ENCODE data around the gene MOV10.
"Not testable (repeated sequence)": the region's sequence is repeated elsewhere in the genome, so short reads cannot be mapped to it uniquely, and the experiment has no call there.

The MOV10 gene

DNA sequence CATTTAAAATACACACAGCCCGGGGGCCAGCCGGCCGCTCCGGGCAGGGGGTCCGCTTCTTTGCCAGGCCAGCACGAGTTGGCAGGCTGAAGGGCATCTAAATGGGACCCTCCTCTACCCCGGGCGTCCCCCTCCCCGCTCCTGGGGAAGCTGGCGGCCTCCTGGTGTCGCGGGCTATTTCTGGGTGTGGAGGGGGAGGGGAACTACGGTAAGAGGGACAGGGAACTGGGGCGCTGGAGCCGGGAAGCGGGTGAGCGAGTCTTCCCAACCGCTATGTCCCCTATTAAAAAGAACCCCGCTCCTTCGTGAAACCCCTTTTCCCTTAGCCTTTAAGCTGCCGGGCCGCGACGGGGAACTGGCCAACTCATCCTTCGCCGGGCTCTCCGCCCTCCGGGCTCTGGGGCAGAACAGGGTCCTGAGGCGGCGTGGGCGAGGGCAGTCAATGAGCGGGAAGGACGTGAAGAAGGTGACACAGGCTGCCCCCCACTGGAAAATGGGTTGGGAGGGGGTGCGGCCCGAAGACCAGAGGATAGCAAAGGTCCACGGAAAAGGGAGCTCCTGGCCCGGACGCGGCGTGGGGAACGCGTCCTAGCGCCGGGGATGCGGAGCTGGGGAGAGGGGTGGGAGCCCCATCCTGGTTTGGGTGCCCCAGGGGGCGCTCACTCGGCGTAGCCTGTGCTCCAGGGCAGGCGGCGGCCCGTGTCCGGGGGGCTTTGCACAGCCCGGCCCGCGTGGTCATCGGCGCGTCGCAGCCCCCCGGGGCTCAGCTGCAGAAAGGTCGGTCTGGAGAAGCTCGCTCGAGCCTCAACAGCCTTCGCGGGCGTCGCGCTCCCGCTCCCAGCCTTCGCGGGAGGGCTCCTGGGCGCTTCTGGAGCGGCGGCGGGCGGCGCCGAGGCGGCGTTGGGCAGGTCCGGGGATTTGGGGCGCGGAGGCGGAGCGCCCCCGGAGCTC lies 40.1 kb downstream of the MOV10 start:
- DNase-seq: no peak

DNA sequence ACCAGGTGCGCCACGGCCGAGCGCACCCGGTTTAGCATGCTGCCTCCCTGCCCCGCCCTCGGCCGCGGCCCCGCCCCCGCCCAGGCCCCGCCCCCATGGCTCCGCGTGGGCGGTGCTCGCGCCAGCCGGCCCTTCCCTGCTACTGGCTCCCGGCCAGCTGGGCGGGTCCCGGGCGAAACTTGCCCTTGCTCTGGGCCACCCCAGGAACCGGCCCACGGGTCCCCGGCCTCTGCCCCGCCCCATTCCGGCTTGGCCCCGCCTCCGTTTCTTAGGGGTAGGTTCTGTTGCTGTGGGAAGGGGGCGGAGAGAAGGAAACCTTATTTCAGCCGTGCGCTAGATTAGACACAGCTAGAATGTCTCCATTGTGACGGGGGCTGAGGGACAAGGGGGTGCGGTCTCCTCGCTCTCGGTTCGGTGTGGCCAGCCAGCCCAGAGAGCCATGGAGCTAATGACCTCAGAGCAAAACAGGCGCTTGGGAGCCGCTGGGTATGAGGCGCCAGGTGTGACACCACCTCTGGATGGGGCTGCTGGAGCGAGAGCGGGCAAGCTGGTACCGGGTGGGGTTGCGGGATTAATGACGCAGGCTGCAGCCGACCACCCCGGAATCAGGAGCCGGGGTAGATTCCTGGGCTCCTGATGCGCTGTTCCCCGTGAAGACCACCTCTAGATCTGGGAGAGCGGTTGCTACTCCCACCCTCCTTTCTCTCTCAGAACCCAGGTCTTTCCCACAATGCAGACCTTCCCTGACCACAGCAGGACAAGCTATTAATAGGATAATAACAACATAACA lies 41.0 kb downstream of the MOV10 start, which contains the start of gene PPM1J:
Gene PPM1J, minus strand, starts transcription at position 69 of the 790 bp plus-strand sequence. Its CDS starts 31 bp downstream, at position 38.
- peak; percentile 67 to 72 for DNase-seq

DNA sequence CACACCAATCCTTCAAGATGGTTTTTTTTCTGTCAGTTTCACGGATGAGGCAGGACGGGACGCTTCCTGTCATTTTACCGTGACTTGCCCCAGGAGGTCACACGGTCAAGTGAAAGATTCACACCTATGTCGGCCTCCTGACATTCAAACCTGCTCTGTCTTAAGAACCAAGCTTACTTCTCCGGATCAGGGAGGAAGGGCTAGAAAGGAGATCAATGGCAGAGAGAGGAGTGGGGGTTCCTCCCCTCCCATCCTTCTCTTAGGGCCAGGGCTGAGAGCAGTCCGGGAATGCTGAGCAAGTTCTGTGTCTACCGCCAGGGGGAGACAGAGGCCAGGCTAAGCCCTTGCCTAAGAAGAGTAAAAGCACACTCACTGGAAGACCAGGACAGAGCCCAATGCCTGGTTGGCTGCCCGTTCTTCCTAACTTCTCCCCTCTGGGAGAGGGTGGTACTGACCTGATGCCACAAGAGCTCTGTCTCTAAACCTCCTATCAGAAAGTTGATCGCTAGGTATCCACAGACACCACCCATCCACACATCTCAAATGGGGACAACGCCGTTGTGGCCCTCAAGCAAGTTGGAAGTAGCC lies 41.8 kb downstream of the MOV10 start:
- DNase-seq: peak; percentile 75 to 79

DNA sequence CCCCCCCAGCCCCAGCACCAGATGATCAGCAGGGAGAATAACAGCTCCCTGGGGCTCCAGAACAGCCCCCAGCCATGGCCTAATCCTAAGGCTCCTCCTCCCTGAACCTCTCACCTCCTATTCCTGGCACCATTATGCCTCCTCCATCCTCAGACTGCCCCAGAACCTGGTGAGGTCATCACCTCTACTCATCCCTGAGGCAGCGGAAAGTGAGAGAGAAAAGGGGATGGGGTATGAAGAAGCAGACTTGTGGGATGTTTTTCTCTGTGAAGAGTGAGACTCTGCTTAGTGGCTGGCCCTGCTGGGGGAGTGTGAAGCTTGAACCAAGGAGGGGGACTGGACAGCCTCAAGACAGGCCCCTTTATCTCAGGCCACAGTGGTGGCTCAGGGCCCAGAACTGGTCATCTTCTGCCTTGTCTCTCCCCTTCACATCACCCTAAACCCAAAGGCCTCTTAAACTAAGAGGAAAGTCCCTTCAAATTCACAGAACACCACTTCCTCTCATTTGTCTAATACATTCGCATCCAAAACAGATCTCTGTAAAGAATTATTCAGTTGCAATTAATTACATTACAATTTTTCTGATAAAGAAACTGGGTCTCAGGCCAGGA lies 42.9 kb downstream of the MOV10 start:
- DNase-seq: no peak

DNA sequence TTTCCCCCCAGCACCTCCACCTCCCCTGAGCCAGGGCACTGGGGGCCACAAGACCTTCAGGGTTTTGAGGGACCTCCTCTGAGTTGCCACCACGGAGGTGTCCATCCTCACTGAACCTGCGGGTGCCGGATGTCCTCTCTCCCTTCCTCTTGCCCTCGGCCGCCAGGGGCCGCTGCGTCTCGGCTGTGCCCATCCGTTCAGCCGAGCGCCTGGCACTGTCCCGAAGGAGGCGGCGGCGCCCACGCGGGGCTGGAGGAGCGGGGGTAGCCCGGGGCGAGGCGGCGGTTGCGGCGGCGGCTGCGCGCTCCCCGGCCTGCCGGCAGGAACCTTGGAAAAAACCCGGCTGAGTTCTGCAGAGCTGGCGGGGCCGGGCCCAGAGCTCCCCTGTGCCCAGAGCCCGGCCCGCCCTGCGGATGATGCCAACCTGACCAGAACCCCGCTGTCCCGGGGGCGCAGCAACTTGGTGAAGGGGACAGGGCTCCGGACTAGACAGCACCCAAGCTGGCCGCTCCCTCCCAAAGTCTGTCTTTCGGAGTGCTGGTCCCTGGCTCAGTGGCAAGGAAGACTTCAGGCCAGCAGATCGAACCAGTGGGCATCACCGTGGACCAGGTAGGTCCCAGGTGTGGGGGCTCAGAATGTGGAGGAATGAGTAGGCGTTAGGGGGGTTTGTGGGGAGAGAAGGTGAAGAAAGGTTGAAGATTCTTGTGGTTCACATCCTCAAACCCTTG lies 44.4 kb downstream of the MOV10 start:
- DNase-seq: peak; percentile 8 to 61

DNA sequence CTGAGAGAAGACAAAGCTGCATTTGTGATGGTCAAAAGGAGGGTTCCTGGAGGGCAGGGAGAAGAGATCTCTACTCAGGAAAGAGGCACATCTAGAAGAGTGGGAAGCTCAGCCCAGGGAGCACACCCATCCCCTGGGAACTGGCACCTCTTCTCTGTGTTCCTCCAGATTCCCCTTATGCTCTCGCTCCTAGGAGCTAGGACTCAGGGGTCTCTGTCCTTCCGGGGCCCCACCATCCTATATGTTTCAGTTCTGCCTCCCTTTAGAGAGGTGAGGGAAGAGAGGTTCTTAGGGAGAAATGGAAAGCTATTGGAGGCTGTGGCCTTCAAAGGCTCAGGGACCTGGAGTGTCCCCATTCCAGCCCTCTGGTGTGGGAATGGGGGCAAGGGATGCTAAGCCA lies 45.2 kb downstream of the MOV10 start:
- no peak for DNase-seq

DNA sequence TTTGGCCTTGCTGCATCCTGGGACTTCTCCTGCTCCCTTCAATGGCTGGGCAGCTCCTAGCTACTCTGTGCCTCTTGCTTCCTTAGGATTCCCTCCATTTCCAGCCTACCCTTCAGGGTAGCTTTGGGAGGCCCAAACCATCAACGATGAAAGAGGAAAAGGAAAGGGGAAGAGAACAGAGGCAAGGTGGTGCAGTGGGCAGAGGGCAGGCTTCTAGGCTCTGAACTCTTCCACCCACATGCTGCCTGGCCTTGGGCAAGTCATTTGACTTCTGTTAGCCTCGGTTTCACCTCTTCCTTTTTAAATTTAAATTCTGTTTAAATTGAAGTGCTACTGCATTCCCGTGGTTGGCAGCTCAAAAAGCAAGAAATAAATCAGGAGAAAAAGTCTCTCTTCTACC lies 46.3 kb downstream of the MOV10 start:
- DNase-seq: no peak

DNA sequence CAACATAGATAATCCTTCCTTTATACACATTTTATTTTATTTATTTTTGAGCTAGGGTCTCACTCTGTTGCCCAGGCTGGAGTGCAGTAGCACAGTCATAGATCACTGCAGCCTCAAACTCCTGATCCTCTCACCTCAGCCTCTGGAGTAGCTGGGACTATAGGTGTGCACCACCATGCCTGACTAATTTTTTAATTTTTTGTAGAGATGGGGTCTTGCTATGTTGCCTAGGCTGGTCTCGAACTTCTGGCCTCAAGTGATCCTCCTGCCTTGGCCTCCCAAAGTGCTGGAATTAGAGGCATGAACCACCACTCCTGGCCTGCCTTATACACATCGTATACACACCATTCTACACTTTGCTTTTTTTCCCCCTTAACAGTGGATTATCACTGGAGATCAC lies 46.8 kb downstream of the MOV10 start:
- not testable (repeated sequence) for DNase-seq

DNA sequence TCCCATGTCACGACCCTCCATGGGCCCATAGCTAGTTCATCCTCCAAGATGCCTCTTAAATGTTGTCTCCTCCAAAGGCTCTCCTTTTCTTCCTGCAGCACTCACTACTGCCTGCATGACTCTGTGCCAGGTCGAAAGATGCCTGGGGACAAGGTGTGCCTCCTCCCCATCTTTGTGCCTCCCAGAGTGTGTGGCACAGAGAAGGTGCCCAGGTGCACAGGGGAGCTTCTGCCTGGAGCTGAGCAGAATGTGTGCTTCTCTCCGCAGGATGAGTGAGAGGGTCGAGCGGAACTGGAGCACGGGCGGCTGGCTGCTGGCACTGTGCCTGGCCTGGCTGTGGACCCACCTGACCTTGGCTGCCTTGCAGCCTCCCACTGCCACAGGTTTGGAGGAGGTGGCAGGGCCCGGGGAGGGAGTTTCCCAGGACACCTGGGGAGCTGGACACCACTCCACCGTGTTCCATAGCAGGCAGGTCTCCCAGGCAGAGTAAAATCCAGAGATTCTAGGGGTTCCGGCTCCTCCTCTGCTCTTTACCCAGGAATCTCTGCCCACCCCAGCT lies 47.6 kb downstream of the MOV10 start:
- peak in 1 of 2 experiments; percentile 8 for DNase-seq

DNA sequence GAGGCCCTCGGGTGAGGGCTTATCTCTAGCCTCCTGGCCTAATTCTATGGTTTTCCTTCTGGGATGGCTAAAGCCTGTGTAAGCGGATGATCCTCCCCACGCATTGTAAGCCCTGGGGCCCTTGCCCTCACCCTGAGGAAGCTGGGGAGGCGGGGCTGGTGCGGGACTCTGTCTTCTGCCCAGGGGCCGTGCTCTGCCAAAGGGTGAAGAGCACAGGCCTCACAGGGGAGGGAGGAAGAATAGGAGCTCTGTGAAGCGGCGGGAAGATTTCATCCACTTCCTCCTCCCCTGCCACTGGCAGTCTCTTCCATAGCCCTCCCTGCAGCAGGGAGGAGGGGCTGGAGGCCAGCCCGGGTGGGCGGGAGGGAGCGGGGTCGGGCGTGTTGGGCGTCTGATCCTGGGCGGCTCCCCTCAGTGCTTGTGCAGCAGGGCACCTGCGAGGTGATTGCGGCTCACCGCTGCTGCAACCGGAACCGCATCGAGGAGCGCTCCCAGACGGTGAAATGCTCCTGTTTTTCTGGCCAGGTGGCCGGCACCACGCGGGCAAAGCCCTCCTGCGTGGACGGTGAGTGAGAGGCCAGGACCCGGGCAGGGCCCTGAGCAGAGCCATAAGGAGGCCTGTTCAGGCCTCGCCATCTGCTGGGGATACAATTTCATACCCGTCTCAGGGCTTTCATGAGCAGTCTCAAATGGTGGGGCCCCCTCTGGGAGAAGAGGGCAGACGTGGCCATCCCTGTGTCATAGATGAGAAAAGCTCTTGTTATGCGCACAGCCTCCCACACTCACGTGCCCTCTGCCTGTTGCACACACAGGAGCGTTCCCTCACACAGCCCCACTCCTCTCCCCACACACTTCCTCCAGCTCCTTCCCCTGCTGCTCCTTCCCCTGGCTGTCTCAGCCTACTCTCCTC lies 48.4 kb downstream of the MOV10 start:
- DNase-seq: peak in 1 of 2 experiments; percentile 27

DNA sequence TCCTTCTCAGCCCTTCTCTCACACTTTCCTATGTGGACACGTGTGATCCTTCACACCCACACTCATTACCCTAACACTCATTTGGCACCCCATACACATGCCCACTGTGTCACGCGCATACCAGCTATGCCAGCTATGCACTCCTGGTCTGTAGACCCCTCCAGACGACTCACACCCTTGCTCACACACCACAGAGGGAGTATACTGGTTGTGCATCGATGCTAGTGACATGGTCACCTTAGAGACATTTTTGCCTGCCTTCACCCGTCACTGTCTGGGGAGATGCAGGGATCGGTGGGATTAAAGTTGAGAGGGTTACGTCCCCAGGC lies 49.0 kb downstream of the MOV10 start:
- no peak for DNase-seq

DNA sequence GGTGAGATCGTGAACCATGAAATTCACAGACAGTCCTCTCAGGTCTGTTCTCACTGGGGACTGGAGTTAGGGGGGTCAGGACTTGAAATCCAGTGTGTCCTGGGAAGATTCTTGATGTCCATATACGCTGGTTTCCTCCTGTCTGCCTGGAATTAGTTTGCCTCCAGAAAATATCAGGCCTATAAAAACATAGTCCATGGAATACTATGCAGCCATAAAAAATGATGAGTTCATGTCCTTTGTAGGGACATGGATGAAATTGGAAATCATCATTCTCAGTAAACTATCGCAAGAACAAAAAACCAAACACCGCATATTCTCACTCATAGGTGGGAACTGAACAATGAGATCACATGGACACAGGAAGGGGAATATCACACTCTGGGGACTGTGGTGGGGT lies 49.8 kb downstream of the MOV10 start:
- DNase-seq: not testable (repeated sequence)

DNA sequence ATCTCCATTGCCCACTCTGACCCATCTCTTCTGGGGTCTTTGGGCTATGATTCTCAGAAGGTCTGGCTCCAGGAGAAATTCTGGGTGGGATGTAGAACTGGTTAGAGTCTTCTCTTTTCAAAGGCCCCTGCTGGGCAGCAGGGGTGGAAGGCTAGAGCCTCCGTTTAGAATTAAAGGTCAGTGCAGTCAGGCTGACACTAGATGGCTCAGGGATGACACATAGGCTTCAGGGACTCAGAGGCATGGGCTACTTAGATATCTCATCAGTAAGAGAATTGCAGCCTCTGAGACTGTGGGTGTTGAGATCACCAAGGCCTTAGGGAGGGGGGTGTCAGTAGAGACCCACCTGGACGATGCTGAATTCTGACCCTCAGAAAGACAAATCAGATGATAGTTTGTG lies 53.3 kb downstream of the MOV10 start:
- DNase-seq: no peak

DNA sequence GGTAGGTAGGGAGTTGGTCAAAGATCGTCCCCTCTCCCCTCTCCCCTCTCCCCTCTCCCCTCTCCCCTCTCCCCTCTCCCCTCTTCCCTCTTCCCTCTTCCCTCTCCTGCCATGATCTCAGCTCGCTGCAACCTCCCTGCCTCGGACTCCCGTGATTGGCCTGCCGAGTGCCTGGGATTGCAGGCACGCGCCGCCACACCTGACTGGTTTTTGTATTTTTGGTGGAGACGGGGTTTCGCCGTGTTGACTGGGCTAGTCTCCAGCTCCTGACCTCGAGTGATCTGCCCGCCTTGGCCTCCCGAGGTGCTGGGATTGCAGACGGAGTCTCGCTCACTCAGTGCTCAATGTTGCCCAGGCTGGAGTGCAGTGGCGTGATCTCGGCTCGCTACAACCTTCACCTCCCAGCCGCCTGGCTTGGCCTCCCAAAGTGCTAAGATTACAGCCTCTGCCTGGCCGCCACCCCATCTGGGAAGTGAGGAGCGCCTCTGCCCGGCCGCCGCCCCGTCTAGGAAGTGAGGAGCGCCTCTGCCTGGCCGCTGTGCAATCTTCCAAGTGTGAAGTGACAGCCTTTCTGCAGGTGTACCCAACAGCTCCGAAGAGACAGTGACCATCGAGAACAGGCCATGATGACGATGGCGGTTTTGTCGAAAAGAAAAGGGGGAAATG lies 54.0 kb downstream of the MOV10 start:
- not testable (repeated sequence) for DNase-seq

DNA sequence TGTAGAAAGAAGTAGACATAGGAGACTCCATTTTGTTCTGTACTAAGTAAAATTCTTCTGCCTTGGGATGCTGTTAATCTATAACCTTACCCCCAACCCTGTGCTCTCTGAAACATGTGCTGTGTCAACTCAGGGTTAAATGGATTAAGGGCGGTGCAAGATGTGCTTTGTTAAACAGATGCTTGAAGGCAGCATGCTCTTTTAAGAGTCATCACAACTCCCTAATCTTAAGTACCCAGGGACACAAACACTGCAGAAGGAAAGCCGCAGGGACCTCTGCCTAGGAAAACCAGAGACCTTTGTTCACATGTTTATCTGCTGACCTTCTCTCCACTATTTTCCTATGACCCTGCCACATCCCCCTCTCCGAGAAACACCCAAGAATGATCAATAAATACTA lies 54.6 kb downstream of the MOV10 start:
- DNase-seq: not testable (repeated sequence)

DNA sequence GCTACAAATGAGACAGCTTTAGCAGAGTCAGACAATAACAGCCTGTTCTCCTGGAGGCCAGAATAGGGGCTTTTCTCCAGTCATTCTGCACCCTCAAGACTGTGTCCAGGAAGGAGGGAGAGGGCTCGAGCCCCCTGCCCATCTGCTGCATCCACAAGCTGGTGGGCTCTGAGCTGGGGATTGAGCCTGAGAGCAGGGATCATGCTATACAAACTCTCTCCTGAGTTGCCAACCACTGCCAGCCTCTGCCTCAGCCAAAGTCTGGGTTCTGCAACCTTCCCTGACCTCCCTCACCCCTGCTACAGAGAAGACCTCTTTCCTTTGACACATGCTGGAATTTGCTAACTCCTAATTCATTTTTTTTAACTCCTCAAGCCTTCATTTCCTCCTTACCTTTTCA lies 55.5 kb downstream of the MOV10 start:
- DNase-seq: no peak

DNA sequence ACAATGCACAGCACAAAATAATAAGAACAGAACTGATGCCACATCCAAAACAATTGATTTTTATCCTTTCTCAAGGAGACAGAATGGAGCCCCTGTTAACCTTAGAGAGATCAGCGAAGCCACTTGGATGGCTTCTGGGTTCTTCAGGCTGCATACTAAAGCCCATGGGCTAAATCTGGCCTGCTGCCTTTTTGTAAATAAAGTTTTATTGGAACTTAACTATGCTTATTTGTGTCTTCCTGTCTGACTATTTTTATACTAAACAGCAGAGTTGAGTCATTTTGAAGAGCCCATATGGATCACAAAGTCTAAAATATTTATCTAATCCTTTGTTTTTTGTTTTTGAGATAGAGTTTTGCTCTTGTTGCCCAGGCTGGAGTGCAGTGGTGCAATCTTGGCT lies 57.0 kb downstream of the MOV10 start:
- no peak for DNase-seq

DNA sequence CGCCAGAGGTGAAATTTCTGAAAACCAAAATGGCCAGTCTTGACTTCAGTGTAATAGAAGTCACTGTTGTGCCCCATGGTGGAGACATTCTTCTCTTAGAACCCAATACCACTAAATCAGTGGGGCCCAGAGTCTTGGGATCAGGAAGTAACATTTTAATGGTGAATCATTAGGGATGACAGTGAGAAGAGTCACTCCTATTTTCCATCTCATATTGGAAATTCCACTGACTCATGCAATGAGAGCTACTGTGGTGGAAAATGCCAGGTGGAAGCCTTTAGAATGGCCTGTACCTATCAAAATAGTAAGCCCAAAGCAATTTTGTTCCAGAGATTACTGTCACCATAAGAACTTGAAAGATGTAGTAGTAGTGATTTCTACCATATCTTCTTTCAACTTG lies 61.3 kb downstream of the MOV10 start:
- no peak for DNase-seq

DNA sequence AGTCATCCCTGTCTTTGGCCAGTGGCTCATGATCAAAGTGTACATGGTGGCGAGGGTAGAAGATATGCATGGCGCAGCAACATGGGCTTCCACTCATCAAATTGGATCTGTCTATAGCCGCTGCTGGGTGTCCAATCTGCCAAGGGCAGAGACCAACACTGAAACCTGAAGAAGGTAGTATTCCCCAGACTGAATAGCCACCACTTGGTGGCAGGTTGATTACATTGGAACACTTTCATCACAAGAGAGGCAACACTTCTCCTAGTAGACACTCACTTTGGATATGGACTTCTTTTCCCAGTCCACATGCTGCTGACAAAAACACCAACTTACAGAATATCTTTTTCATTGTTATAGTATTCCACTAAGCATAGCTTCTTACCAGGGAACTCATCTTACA lies 63.1 kb downstream of the MOV10 start:
- no peak for DNase-seq
